Nephron (organoid): Measurements from ENCODE around the gene IMPACT.

Experiments
- H3K27ac Mint-ChIP-seq, 3 experiments: 2 replicates each; pipeline ENCODE4 v1.8.0; 2020; ENCODE audit warnings: mixed read lengths in 3 of 3, mild to moderate bottlenecking in 2 of 3, moderate library complexity in 1 of 3
- H3K27me3 Mint-ChIP-seq: 2 replicates; pipeline ENCODE4 v1.8.0; 2021; ENCODE audit warnings: low read depth, mild to moderate bottlenecking, moderate library complexity, mixed read lengths
- H3K36me3 Mint-ChIP-seq: 2 replicates; pipeline ENCODE4 v1.8.0; 2020; ENCODE audit warnings: low read depth, mixed read lengths
- H3K4me1 Mint-ChIP-seq: 2 replicates; pipeline ENCODE4 v1.8.0; 2020; ENCODE audit warnings: mixed read lengths
- H3K4me3 Mint-ChIP-seq, 3 experiments: 2 replicates each; pipeline ENCODE4 v1.8.0; 2020; ENCODE audit warnings: mild to moderate bottlenecking in 3 of 3, mixed read lengths in 3 of 3, moderate library complexity in 2 of 3
- H3K9me3 Mint-ChIP-seq: 2 replicates; pipeline ENCODE4 v1.8.0; 2020; ENCODE audit warnings: mixed read lengths
- CTCF ChIP-seq, 3 experiments: fragments of 200-600 bp; sonication (generic); IDR thresholded peaks; one replicate each; pipeline ENCODE4 v1.5.0; 2021; ENCODE audit warnings: antibody characterized with exemption in 3 of 3; ENCODE audit not compliant: unreplicated experiment in 3 of 3

Gene IMPACT

GRCh38 chr18:24426398-24427294, at the start of gene IMPACT:
Gene IMPACT, plus strand, starts transcription at chr18:24426670. Its CDS starts 87 bp downstream, at chr18:24426757.
- Mint-ChIP-seq H3K4me3 (peak within 1 kb of the TSS; percentile 95 to 97 (median 95)), H3K9me3 (peaks cover 3% of the 10 kb centered on the region), H3K27ac (peak within 1 kb of the TSS; percentile 98 to 100 (median 99)), H3K27me3 (peaks cover 33% of the 10 kb centered on the region), H3K36me3 (peaks cover 13% of the 10 kb centered on the region), H3K4me1 (peaks cover 34% of the 10 kb centered on the region)
- no peak for TF ChIP-seq CTCF (IDR thresholded peaks at IDR 0.05; ENCODE audit: unreplicated experiment in 3 of 3)

- H3K27ac Mint-ChIP-seq: no peak overlapping the region
- no peaks in the 10 kb centered on the region for H3K4me1 Mint-ChIP-seq
- H3K36me3 Mint-ChIP-seq: peaks cover 28% of the 10 kb centered on the region
- no peak overlapping the region for H3K4me3 Mint-ChIP-seq
- no peaks in the 10 kb centered on the region for H3K9me3 Mint-ChIP-seq
- H3K27me3 Mint-ChIP-seq: no peaks in the 10 kb centered on the region
- no peak for TF ChIP-seq CTCF (IDR thresholded peaks at IDR 0.05; ENCODE audit: unreplicated experiment in 3 of 3)
Measured at GRCh38 chr18:24378598-24378997, 47.9 kb upstream of the IMPACT start.

GRCh38 chr18:24380163-24380747, 46.2 kb upstream of the IMPACT start:
- Mint-ChIP-seq H3K4me1 (peaks cover under 1% of the 10 kb centered on the region), H3K9me3 (no peaks in the 10 kb centered on the region), H3K27ac (no peak overlapping the region), H3K27me3 (no peaks in the 10 kb centered on the region), H3K4me3 (no peak overlapping the region), H3K36me3 (peaks cover 19% of the 10 kb centered on the region)
- no peak for TF ChIP-seq CTCF (IDR thresholded peaks at IDR 0.05; ENCODE audit: unreplicated experiment in 3 of 3)

GRCh38 chr18:24381126-24381525, 45.3 kb upstream of the IMPACT start:
- no peaks in the 10 kb centered on the region for H3K9me3 Mint-ChIP-seq
- H3K27ac Mint-ChIP-seq: no peak overlapping the region
- no peak overlapping the region for H3K4me3 Mint-ChIP-seq
- no peak for TF ChIP-seq CTCF (IDR thresholded peaks at IDR 0.05; ENCODE audit: unreplicated experiment in 3 of 3)
- H3K4me1 Mint-ChIP-seq: peaks cover 9% of the 10 kb centered on the region
- no peaks in the 10 kb centered on the region for H3K27me3 Mint-ChIP-seq
- peaks cover 11% of the 10 kb centered on the region for H3K36me3 Mint-ChIP-seq

- TF ChIP-seq CTCF (IDR thresholded peaks at IDR 0.05; ENCODE audit: unreplicated experiment in 3 of 3): no peak
- Mint-ChIP-seq H3K9me3 (no peaks in the 10 kb centered on the region), H3K36me3 (peaks cover 10% of the 10 kb centered on the region), H3K27ac (no peak overlapping the region), H3K4me3 (no peak overlapping the region), H3K4me1 (peaks cover 21% of the 10 kb centered on the region), H3K27me3 (no peaks in the 10 kb centered on the region)
Measured at GRCh38 chr18:24386681-24387080, 39.8 kb upstream of the IMPACT start.
